HCT116 (cell line): ENCODE data around the gene GRIK4. TPM values are rescaled to one million over a fixed set of nuclear protein-coding genes. Genes with fewer than 3 reads are reported as not detected.

Source experiments
- ATAC-seq: fragments of 200-7000 bp; cut with Tn5 transposase; 2 replicates; pipeline ENCODE4 v1.9.1; 2020; ENCODE audit warnings: mild to moderate bottlenecking, moderate library complexity
- BruUV-seq: library from RNA; stranded (reverse); fragments of 400-500 nt; replicated peaks from 2 replicates; lab custom pipeline; 2021; lab: Mats Ljungman, UMichigan
- CTCF ChIA-PET: fragments of 300-600 bp; sonication (Branson Sonifier 250); formaldehyde crosslinking; loops from one replicate; lab custom pipeline; 2021; ENCODE audit warnings: antibody characterized with exemption; lab: Charles Lee
- POLR2A ChIA-PET: fragments of 300-600, 350-600 bp; sonication (Branson Sonifier 250); formaldehyde crosslinking; loops from one replicate; lab custom pipeline; 2021; ENCODE audit warnings: antibody characterized with exemption; lab: Charles Lee
- RAD21 ChIA-PET, 2 experiments: fragments of 300-600 bp; sonication (Branson Sonifier 250); formaldehyde crosslinking; loops; one replicate each; lab custom pipeline; 2023; ENCODE audit warnings: low total read pairs in 2 of 2; ENCODE audit not compliant: uncharacterized antibody in 2 of 2, unreplicated experiment in 2 of 2, low non-redundant PET in 1 of 2; lab: Charles Lee
- DNase-seq: peaks from one replicate; pipeline ENCODE4 v3.0.0-alpha.2; 2010; ENCODE audit warnings: low read depth, low spot score
- H2AFZ ChIP-seq: fragments of 200-600 bp; shearing (Covaris generic), sonication (generic); 2 replicates; pipeline ENCODE4 v1.6.1; 2017; ENCODE audit warnings: low read depth, mixed run types, mixed read lengths, antibody characterized with exemption, low read length; ENCODE audit not compliant: poor library complexity, severe bottlenecking
- H3K27ac ChIP-seq: 2 replicates; pipeline ENCODE4 v1.5.1; 2012; ENCODE audit warnings: low read depth, low read length
- H3K27me3 ChIP-seq: fragments of 200-600 bp; sonication (generic); 2 replicates; pipeline ENCODE4 v1.6.1; 2016; ENCODE audit warnings: mixed run types, low read length, mixed read lengths; ENCODE audit not compliant: insufficient read depth
- H3K36me3 ChIP-seq, 2 experiments: fragments of 200-500 bp in 1 of 2; fragments of 200-600 bp in 1 of 2; sonication (Bioruptor generic) in 1 of 2; sonication (generic) in 1 of 2; 2 replicates each; pipeline versions ENCODE4 v1.5.1 to v1.6.1; 2014 to 2016; ENCODE audit warnings: low read length in 2 of 2, inconsistent platforms in 1 of 2, mixed read lengths in 1 of 2, mixed run types in 1 of 2; ENCODE audit not compliant: insufficient read depth in 2 of 2, control insufficient read depth in 1 of 2
- H3K4me1 ChIP-seq, 2 experiments: fragments of 200-600 bp in 1 of 2; sonication (generic) in 1 of 2; 2 replicates each; pipeline versions ENCODE4 v1.5.1 to v1.6.1; 2012 to 2017; ENCODE audit warnings: low read length in 2 of 2, inconsistent platforms in 1 of 2, mild to moderate bottlenecking in 1 of 2, mixed read lengths in 1 of 2, mixed run types in 1 of 2, moderate library complexity in 1 of 2; ENCODE audit not compliant: insufficient read depth in 2 of 2, control insufficient read depth in 1 of 2
- H3K4me2 ChIP-seq: fragments of 200-600 bp; sonication (generic); 2 replicates; pipeline ENCODE4 v1.6.1; 2017; ENCODE audit warnings: mixed run types, low read length, mixed read lengths
- H3K4me3 ChIP-seq, 2 experiments: fragments of 200-600 bp in 1 of 2; sonication (generic) in 1 of 2; replicated peaks in 1 of 2; 2 replicates each; pipeline ENCODE4 v1.5.1; 2011 to 2016; ENCODE audit warnings: low read length in 2 of 2, control low read depth in 1 of 2, low read depth in 1 of 2, mild to moderate bottlenecking in 1 of 2, mixed read lengths in 1 of 2, mixed run types in 1 of 2
- H3K79me2 ChIP-seq: fragments of 200-600 bp; sonication (generic); 2 replicates; pipeline ENCODE4 v1.6.1; 2017; ENCODE audit warnings: mild to moderate bottlenecking, mixed run types, low read length, moderate library complexity, mixed read lengths; ENCODE audit not compliant: insufficient read depth
- H3K9ac ChIP-seq: fragments of 200-600 bp; sonication (generic); 2 replicates; pipeline ENCODE4 v1.6.1; 2016; ENCODE audit warnings: low read length, mixed read lengths
- H3K9me2 ChIP-seq: fragments of 200-600 bp; sonication (generic), shearing (Covaris generic); 2 replicates; pipeline ENCODE4 v1.6.1; 2017; ENCODE audit warnings: mixed run types, mild to moderate bottlenecking, moderate library complexity; ENCODE audit not compliant: insufficient read depth
- H3K9me3 ChIP-seq, 2 experiments: fragments of 200-500 bp in 1 of 2; fragments of 200-600 bp in 1 of 2; sonication (Bioruptor generic) in 1 of 2; sonication (generic) in 1 of 2; 2 replicates each; pipeline ENCODE4 v1.6.1; 2014 to 2017; ENCODE audit warnings: low read length in 2 of 2, mixed read lengths in 2 of 2, inconsistent platforms in 1 of 2, low read depth in 1 of 2, mild to moderate bottlenecking in 1 of 2, mixed run types in 1 of 2, moderate library complexity in 1 of 2; ENCODE audit not compliant: control insufficient read depth in 1 of 2, insufficient read depth in 1 of 2
- H4K20me1 ChIP-seq: fragments of 200-600 bp; sonication (generic), shearing (Covaris generic); 2 replicates; pipeline ENCODE4 v1.6.1; 2017; ENCODE audit warnings: mixed run types, mild to moderate bottlenecking, moderate library complexity; ENCODE audit not compliant: insufficient read depth
- ATF3 ChIP-seq: IDR thresholded peaks from 2 replicates; pipeline ENCODE4 v1.6.1; 2012
- EZH2 ChIP-seq: fragments of 200-600 bp; sonication (generic); IDR thresholded peaks from 2 replicates; pipeline ENCODE4 v1.6.1; 2017; ENCODE audit warnings: antibody characterized with exemption, mixed run types
- EZH2phosphoT487 ChIP-seq: fragments of 200-600 bp; IDR thresholded peaks from 2 replicates; pipeline ENCODE4 v1.6.1; 2018; ENCODE audit warnings: antibody characterized with exemption, borderline replicate concordance
- MAX ChIP-seq: IDR thresholded peaks from 2 replicates; pipeline ENCODE4 v1.6.1; 2012
- POLR2AphosphoS5 ChIP-seq: IDR thresholded peaks from 2 replicates; pipeline ENCODE4 v1.6.1; 2011; ENCODE audit warnings: mild to moderate bottlenecking, low read depth, low read length, moderate library complexity
- RAD21 ChIP-seq: IDR thresholded peaks from 2 replicates; pipeline ENCODE4 v1.6.1; 2012; ENCODE audit warnings: low read depth, mild to moderate bottlenecking
- TCF7L2 ChIP-seq: IDR thresholded peaks from 2 replicates; pipeline ENCODE4 v1.7.0; 2011; ENCODE audit warnings: borderline replicate concordance, inconsistent platforms; ENCODE audit not compliant: insufficient read depth, insufficient read length; ENCODE audit errors: extremely low read depth
- YY1 ChIP-seq: IDR thresholded peaks from 2 replicates; pipeline ENCODE4 v1.6.1; 2011; ENCODE audit warnings: low read length, low read depth, moderate library complexity, mild to moderate bottlenecking; ENCODE audit not compliant: insufficient replicate concordance; ENCODE audit errors: extremely low read depth
- intact Hi-C: fragments of 100-400 bp; cut with micrococcal nuclease; formaldehyde crosslinking; loops from 2 replicates; pipeline ENCODE4 v1.10.0; 2022
- total RNA-seq: library from RNA; stranded (reverse); gene quantifications from one replicate; pipeline ENCODE4 v1.2.1, GENCODE V29; 2021; ENCODE audit not compliant: unreplicated experiment
- TF ChIP-seq, protein P1 (sequence below): IDR thresholded peaks from 2 replicates; pipeline ENCODE4 v1.6.1; 2012; ENCODE audit warnings: low read depth

Gene GRIK4
- total RNA-seq, 1 experiment from 2014 or later: 0.52 TPM

GRCh38 chr11:120561286-120561685 lies 49.7 kb downstream of the GRIK4 start:
- Histone ChIP-seq H3K36me3 (no peaks in the 10 kb centered on the region), H3K4me1 (peaks cover 16 to 24% of the 10 kb centered on the region in 2 experiments), H3K4me3 (no peak overlapping the region), H3K27me3 (no peaks in the 10 kb centered on the region), H3K27ac (no peak overlapping the region), H2AFZ (no peak overlapping the region), H3K4me2 (no peak overlapping the region), H3K79me2 (no peaks in the 10 kb centered on the region), H3K9ac (no peak overlapping the region), H4K20me1 (no peaks in the 10 kb centered on the region), H3K9me2 (no peaks in the 10 kb centered on the region), H3K9me3 (no peaks in the 10 kb centered on the region)
- RAD21 ChIA-PET: no interaction called here
- CTCF ChIA-PET: no interaction called here
- no TSS peak for BruUV-seq
- POLR2A ChIA-PET: no interaction called here
- no peak for ATAC-seq
- no peak for DNase-seq
- TF ChIP-seq YY1 (no peak), POLR2AphosphoS5 (no peak), ATF3 (no peak), MAX (no peak)
- intact Hi-C loops: no loop called here

- H3K79me2 ChIP-seq: no peaks in the 10 kb centered on the region
- H3K9ac ChIP-seq: no peak overlapping the region
- H4K20me1 ChIP-seq: no peaks in the 10 kb centered on the region
- H3K27me3 ChIP-seq: no peaks in the 10 kb centered on the region
- TF ChIP-seq, protein P1, sequence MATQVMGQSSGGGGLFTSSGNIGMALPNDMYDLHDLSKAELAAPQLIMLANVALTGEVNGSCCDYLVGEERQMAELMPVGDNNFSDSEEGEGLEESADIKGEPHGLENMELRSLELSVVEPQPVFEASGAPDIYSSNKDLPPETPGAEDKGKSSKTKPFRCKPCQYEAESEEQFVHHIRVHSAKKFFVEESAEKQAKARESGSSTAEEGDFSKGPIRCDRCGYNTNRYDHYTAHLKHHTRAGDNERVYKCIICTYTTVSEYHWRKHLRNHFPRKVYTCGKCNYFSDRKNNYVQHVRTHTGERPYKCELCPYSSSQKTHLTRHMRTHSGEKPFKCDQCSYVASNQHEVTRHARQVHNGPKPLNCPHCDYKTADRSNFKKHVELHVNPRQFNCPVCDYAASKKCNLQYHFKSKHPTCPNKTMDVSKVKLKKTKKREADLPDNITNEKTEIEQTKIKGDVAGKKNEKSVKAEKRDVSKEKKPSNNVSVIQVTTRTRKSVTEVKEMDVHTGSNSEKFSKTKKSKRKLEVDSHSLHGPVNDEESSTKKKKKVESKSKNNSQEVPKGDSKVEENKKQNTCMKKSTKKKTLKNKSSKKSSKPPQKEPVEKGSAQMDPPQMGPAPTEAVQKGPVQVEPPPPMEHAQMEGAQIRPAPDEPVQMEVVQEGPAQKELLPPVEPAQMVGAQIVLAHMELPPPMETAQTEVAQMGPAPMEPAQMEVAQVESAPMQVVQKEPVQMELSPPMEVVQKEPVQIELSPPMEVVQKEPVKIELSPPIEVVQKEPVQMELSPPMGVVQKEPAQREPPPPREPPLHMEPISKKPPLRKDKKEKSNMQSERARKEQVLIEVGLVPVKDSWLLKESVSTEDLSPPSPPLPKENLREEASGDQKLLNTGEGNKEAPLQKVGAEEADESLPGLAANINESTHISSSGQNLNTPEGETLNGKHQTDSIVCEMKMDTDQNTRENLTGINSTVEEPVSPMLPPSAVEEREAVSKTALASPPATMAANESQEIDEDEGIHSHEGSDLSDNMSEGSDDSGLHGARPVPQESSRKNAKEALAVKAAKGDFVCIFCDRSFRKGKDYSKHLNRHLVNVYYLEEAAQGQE: no peak
- TF ChIP-seq EZH2: no peak
- no peak for TF ChIP-seq MAX
- no peak for TF ChIP-seq YY1
- TF ChIP-seq RAD21: no peak
- TF ChIP-seq EZH2phosphoT487: no peak
- TF ChIP-seq TCF7L2: no peak
- ATAC-seq (no peak), DNase-seq (no peak)
- peaks cover 32 to 41% of the 10 kb centered on the region in 2 experiments for H3K4me1 ChIP-seq
- ChIA-PET POLR2A (interaction anchor here (1.4 kb wide), 1 partner anchor 16 kb away, joined by 4 read pairs; no protein-coding TSS in a partner anchor), CTCF (interaction anchor here (1.5 kb wide), 1 partner anchor 122 kb away, joined by 3 read pairs; no protein-coding TSS in a partner anchor), RAD21 (no interaction called here)
- H3K9me2 ChIP-seq: no peaks in the 10 kb centered on the region
- BruUV-seq: no TSS peak
- intact Hi-C loops: no loop called here
- no peak overlapping the region for H3K4me3 ChIP-seq
- H3K4me2 ChIP-seq: no peak overlapping the region
- no peak overlapping the region for H2AFZ ChIP-seq
- no peaks in the 10 kb centered on the region for H3K9me3 ChIP-seq
- H3K36me3 ChIP-seq: no peaks in the 10 kb centered on the region
- H3K27ac ChIP-seq: no peak overlapping the region
These were observed 51.4 kb downstream of the GRIK4 start for GRCh38 chr11:120562806-120563425.
